Activated CD8-positive, alpha-beta memory T cell treated with anti-CD3 and anti-CD28 coated beads for 48 hours (primary cell): ENCODE data around the gene INTS6.
"Not testable (repeated sequence)": the region's sequence is repeated elsewhere in the genome, so short reads cannot be mapped to it uniquely, and the experiment has no call there.

Experiments used
- DNase-seq, 3 experiments: peaks; one replicate each; pipeline ENCODE4 v3.0.0-alpha.2; 2020; ENCODE audit warnings: low read depth in 2 of 3, low spot score in 2 of 3

INTS6 gene

DNA sequence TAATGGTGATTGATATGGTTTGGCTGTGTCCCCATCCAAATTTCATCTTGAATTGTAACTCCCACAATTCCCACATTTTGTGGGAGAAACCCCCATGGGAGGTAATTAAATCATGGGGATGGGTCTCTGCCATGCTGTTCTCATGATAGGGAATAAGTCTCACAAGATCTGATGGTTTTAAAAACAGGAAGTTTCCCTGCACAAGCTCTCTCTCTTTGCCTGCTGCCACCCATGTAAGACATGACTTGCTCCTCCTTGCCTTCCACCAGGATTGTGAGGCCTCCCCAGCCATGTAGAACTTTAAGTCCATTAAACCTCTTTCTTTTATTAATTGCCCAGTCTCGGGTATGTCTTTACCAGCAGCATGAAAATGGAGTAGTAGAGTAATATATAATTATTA is 37.5 kb downstream of the INTS6 start:
- DNase-seq = not testable (repeated sequence)

DNA sequence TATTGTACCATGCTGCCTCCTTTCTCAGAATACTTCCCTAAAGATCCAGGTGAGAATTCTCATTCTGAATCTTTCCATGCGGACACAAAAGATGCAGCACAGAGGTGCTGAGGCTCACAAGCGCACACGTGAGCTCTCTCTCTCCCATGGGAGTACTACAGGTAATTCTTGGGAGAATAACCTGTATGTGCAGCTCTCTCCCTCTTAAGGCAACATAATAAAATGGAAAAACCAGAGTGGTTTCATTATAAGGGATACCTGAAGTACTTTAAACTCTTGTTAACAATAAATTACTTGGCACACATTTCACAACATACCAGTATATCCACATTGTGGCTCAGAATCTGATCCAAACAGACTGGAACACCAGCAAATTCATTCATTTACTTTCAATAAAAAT is 40.4 kb downstream of the INTS6 start:
- DNase-seq = no peak

DNA sequence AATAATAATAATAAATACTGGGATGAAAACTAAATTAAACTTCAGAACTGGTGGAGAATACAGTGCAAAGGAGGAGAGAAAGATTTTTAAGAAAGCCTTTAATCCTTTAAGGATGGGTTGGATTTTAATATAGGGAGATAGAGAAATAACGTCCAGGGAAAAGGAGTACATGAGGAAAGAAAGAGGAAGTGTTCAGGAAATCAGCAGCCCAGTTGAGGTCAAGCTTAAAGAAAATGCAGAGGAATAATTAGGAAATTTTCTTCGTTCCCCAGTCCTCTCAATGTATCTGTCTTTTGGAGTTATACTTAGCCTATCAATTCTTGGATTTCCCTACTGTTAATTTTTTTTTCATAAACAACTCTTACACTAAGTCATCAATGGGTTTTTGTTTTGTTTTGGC is 47.7 kb downstream of the INTS6 start:
- no peak for DNase-seq

DNA sequence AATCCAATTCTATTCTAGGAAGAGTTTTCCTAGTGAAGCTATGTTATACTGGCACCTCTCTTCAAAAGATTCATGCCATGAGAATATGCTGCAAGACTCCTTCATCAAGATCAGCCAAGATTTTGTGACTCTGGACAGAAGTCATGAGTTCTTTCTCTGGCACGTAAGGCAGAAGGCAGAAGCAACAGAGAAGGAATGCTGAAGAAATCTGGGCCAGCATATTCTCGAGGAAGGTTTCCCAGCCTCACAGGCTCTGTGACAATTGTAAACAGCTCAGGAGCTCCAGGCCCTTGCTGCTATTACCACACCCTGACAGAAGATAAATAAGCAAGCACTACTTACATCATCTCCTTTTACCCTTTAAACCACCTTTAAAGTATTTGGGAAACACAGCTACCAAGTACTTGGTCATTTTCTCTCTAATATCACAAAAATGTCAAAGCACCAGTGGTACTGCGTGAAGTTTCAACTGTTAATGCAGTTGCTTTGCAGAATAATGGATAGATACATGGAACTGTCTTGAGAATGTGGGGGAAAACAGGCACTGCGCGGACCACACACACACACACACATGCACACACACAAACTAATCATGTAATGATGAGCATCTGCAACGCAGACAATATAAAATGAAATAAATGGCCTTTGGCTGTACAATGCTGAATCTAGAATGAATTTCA is 55.4 kb downstream of the INTS6 start:
- DNase-seq = no peak

DNA sequence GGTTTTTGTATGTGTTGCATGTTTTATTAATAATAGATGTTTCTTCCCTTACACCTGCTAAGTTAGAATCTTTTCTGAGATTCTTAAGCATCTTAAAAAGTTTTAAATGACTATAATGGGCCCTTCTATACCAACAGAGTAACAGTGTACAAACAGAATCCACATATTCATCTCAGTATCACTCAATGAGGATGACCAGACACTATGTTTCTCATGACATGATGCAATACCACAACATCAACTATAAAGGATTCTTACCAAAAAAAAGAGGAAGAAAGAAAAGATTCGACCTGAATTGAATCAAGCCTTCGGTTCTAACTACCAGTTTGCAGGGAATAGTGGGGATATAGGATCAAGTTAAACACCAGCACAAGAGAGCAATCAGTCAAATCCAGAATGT is 56.5 kb downstream of the INTS6 start:
- DNase-seq = no peak

DNA sequence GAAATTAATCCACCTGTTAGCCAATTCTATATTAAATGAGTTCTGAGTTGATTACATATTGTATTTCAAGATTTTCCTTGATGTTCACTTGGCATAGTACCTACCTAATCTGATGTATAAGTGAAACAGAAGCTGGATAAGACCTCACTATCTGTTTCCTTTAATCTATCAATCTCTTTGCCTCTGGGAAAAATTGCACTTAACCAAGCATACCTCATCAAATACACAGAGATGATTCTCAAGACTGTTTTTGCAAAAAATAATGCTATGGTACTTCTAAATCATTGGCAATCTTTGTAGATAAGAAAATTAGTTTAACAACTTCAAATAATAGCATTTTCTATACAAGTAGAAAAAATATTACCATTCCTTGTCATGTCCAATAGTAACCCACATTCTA is 58.1 kb downstream of the INTS6 start:
- no peak for DNase-seq

DNA sequence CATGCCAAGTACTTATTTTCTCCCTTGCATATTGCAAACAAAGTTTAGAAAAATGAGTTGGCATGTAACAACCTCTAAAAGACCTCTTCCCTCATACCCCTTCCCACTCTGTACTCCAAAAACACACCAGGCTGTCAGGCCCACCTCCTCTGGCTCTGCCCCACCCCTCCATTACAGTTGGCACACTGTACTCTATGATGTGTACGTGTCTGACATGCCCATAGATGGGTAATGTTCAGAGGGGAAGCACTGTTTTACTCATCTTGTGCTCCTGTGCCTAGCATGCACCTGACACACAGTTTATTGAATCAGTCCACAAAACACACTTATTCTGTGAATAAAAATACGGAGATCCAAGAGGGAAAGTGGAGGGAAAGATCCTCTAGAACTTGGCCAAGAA is 67.7 kb downstream of the INTS6 start:
- DNase-seq = no peak

DNA sequence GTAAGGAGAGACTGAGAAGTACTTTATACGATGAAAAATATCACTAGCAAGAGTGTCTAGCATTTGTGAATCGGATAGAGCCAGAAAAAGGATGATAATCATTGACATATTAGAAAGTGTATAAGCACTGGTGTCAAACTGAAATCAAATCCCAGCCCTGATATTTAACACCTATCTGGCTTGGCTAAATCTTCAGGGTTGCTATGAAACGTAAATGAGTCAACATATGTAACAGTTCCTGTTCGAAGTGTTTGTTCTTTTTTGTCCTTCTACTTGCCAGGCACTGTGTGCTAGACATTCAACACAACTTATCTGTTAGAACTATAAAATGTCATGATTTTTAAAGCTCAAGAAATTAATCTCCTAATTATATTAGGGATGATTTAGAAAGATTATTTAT is 72.6 kb downstream of the INTS6 start:
- no peak for DNase-seq

DNA sequence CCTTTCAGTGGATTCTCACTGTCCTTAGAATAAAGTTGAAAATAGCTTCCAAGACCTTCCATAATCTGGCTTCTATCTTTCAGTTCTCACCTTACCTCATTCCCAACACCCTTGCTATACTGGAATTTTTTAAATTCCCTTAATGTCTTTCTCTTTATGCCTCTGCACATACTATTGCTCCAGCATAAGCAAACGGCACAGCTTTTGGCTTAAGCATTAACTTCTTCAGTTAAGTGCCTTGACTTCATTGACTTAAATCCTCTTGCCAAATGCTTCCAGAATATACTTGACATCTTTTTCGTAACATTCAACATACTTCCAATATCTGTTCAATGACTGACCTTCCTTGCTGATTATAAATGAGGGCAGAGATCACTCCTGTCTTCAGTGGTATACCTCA is 79.4 kb downstream of the INTS6 start:
- no peak for DNase-seq

DNA sequence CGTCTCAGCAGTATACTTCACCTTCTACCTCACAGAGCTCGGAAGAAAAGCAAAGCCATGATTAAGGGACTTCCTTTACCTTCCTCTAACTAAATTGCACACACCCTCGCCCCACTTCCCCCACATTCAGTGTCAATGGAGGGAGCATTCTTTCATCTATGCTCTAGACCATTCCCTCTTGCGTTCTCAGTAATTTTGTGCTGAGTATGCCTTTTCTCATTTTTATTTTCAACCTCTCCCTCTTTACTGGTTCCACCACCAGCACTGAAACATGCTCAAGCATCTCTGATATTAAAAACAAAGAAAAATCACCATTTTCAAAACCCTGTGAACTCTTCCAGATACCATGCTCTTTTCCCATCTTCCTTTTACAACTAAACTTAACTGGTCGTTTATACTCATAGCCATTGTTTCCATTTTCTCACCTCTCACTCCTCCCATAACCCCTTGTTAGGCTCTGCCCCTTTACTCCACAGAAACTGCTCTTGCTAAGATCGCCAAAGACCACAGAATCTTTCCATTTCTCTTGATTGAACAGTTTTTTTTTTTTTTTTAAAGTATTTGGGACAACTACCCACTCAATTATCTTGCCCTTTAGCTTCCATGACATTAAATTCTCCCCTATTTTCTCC is 81.0 kb downstream of the INTS6 start:
- no peak for DNase-seq

DNA sequence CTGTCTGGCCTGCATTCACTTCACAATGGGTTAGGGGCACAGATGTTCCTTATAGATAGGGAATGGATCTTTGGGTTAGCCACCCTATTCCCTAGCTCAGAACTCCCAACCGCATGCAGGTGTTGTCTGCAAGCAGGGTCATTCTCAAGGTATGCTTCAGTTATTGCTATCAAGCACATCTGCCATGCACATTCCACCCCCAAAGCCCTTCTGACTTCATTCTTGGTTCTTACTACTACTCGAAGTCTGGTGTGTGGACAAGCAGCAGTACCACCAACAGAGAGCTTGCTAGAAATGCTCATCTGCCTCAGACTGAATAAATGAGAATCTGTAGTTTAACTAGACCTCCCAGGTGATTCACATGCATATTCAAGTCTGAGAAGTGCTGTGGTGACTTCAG is 82.0 kb downstream of the INTS6 start:
- no peak for DNase-seq

DNA sequence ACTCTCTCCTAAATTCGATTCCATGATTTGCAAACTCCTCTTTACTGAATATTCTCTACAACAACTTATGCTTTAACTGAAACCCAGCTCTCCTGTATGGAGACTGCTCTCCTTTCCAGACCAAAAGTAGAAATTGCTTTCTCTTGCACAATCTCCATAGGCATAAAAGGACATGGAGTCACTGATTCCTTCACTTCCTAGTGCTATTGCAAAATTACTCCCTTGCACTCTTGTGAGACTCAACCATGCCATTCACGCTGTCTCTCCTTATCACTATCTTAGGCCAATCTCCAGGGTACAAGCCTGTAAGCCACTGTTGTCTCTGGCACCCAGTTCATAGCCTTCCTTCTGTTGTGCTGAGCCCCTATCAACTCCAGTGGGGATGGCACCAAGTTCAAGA is 82.7 kb downstream of the INTS6 start:
- no peak for DNase-seq

DNA sequence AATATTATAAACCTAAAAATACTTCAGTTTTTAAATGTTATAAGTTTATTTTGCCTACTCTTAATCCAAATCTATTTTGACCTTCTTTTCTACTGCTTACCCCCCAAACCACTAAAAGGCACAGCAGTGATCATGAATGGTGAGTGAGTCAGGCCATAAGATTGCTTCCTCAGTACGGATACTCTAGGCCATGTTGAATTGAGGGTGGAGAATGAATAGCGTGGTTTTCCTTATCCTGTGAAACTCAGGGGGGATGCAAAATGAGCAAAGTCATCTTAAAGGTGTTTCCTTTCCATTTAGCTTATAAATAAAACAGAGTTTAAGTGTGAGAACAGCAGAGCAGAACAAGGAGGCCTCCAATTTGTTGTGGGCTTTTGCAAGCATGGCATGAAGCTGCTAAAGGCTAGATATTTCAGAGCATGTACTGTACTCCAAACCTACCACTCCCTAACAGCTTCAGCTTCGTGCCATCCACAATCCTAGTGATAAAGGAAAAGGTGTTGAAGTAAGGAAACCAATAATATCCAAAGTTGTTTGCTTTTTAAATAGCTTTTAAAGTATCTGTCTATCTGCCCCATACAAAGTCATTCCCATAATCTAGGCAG is 88.3 kb downstream of the INTS6 start:
- DNase-seq = no peak

DNA sequence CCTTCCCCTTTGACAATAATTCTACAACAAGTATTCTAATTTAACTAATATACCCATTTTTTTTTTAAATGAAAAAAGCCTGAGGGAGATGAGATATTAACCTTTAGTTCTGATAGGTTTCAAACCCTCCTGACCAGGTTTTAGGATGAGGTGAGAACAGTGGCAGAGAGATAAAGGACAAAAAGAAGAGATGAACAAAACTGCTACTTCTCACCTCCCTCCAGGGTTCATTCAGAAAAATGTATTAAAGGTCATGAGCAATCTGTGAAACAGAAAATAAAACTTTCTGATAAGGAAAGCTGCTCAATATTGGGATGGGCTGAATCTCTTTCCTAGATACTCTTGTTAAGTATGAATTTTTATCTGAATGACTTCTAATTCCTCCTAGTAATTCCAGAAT is 89.2 kb downstream of the INTS6 start:
- no peak for DNase-seq

DNA sequence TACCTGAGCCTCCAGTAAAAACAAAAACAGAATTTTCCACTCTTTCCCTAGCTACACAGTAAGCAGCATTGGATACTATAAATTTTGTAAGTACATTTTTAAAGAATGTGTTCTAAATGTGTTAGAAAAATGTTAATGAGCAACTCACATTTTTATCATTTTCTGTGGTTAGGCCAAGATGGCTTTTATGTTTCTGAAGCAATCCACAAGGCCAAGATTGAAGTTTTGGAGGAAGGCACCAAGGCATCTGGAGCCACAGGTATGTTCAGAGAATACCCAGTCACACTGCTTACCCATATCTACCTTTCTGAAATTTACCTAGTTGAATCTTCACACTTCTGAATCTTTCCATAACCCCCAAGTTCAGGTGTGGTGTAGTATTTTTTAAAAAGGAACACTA is 91.7 kb downstream of the INTS6 start:
- DNase-seq = no peak

DNA sequence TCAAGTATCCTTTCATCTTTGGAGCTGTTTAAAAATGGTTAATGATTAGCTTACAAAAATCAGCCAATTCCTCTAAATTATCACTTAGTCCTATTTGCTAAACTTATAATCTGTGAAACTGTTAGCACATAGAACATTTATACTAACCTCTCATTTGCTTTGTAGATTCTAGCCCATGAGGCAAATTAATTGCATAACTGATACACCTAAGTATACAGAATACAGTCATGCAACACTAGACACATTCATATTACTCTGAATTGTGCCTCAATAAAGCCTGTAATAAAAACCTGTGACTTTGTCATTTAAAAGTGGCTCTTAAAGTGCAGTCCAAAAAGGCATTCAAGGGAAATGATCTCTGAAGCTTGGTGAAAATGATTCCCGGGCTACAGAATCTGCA is 92.3 kb downstream of the INTS6 start:
- no peak for DNase-seq

DNA sequence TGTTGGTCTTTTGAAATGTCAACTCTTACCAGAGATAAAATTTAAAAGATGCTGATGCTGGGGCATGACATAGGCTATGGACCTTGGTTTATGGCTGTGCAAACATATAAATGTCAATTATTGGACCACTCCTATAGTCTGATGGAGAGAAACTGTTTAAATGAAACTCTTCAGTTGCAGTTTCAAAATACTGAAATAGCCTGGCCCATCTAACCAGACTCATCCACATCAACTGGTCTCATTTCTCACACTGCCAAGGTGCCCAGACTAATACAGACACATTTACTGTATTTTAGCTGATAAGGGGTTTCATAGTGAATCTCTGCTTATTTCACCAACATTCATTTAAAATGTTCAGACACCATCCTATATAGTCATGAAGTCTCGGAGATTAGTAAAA is 93.5 kb downstream of the INTS6 start:
- no peak for DNase-seq

DNA sequence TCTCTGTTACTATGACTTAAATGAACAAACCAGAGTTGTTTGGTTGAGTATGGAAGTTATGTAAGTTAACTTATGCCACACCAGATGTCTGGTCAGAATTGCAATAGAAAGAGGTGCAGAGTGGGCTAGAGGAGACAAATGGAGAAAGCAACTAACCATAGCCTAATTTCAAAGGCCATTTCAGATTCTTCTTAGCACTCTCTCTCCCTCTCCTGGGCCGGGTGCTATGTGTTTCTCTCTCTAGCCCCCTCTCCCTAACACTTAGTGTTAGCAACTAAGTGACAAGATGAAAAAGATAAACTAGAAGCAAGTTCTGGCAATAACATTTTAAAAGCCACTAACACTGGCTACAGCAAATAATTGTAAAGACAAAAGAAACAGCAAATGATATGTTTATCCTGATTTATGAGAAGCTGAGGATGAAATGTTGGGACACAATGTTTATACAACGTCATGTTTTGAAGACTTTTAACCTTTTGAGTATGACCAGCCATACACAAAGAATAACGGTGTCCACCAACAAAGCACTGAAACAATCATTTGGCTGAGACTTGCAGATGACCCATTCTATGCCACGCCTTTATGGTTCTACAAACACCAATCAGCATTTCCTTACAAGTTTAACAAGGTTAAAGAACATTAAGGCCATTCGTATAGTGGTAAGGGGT is 94.8 kb downstream of the INTS6 start:
- DNase-seq = no peak

DNA sequence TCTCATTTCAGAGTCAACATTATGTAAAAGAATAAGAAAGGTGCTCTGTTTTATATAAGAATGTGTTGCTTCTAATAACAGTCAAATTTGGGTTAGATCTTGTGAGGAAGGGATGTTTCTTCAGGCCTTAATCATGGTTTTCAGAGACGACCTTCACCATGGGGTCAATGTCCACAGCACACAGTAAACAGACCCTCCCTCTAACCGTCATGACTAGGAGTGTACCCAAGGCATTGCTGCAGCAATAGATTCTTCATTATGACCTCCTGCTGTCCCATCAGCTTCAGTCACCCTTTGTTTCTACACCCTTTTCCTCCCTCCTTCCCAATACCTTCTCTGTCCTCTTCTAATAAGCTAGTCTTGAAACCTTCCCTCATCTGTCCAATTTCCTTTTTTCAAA is 97.6 kb downstream of the INTS6 start:
- DNase-seq = no peak

DNA sequence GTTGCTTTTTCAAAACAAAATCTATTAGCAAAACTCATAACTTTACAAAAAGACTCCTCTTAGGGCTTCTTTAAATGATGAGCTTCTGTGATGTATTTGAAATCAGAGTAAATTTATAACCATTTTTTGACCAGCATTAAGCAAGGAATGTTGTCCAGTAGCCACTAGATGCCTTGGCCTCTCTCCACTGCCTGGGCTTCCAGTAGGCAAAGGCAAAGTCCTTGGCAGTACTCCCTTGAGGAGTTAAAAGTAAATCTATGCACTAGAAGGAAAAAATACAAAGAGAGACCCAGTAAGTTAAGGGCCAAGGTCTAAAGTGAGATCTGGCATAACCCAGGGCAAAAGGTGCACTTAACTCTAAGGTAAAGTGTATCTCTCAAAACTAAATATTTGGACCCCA is 103.8 kb downstream of the INTS6 start:
- no peak for DNase-seq

DNA sequence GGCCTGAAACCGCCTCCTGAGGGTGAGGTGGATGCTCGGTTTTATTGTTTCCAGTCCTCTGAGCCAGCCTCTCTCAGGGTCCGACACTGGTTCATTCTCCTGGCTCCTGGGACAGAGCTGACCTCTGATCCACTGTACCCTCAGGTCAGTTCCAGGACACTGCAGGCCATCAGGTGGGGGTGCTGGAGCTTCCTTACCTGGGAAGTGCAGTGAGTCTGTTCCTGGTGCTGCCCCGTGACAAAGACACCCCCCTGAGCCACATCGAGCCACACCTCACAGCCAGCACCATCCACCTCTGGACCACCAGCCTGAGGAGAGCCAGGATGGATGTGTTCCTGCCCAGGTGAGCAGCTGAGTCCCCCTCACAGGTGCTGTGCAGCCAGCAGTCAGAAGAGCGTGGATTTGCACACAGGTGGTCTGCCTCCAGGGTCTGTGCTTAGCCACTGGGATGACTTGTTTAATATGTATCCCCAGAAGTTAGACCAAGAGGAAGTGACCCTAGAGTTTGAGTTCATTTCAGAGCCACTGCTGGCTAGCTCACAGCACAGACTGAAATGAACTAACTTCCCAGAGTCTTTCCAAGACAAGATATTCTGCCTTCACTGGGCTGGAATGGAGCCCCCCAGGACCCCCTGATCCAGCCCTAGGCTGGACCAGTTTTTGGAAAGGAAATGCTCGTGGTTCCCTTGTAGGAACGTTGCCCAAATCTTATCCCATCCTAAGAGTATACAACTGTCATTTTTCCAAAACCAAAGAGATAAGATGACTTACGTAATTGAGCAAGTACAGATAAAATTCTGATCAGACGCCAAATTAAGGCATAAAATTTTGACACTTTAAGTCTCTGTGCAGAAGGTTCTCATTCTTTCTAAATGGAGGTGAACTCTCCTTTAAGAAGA is 104.5 kb downstream of the INTS6 start:
- no peak for DNase-seq
